ENCODE measurements around the gene SLC28A3. TPM values are rescaled to one million over a fixed set of nuclear protein-coding genes. Genes with fewer than 3 reads are reported as not detected.

SLC28A3 gene
- total RNA-seq, 1 experiment from 2014 or later, result 0.77 TPM

GRCh38 chr9:84310883-84311282 lies 29.7 kb downstream of the SLC28A3 start:
- no peak overlapping the region for H3K4me3 Mint-ChIP-seq (ENCODE audit: unreplicated experiment)
- no peak overlapping the region for H3K27ac Mint-ChIP-seq (ENCODE audit: low read depth, unreplicated experiment)
- H3K27me3 Mint-ChIP-seq (ENCODE audit: insufficient read depth, unreplicated experiment), result no peaks in the 10 kb centered on the region
- CTCF ChIA-PET, result interaction anchor here (0.6 to 1.4 kb wide), 3 partner anchors 138 to 932 kb away, joined by 3 to 5 read pairs (median 3); no protein-coding TSS in a partner anchor
- H3K36me3 Mint-ChIP-seq (ENCODE audit: insufficient read depth, unreplicated experiment), result no peaks in the 10 kb centered on the region
- BruUV-seq (replicated peaks), result no TSS peak
- no peak for DNase-seq (ENCODE audit: unreplicated experiment)
- peaks cover 13% of the 10 kb centered on the region for H3K4me1 Mint-ChIP-seq (ENCODE audit: insufficient read depth, unreplicated experiment)
- POLR2A ChIA-PET, result interaction anchor here (1.1 kb wide), 1 partner anchor 331 kb away, joined by 3 read pairs; the partner anchor contains the start of genes HNRNPK and RMI1
- intact Hi-C loops (cut with micrococcal nuclease), result no loop called here
- TF ChIP-seq, protein P1, sequence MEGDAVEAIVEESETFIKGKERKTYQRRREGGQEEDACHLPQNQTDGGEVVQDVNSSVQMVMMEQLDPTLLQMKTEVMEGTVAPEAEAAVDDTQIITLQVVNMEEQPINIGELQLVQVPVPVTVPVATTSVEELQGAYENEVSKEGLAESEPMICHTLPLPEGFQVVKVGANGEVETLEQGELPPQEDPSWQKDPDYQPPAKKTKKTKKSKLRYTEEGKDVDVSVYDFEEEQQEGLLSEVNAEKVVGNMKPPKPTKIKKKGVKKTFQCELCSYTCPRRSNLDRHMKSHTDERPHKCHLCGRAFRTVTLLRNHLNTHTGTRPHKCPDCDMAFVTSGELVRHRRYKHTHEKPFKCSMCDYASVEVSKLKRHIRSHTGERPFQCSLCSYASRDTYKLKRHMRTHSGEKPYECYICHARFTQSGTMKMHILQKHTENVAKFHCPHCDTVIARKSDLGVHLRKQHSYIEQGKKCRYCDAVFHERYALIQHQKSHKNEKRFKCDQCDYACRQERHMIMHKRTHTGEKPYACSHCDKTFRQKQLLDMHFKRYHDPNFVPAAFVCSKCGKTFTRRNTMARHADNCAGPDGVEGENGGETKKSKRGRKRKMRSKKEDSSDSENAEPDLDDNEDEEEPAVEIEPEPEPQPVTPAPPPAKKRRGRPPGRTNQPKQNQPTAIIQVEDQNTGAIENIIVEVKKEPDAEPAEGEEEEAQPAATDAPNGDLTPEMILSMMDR (IDR thresholded peaks at IDR 0.05; ENCODE audit: unreplicated experiment), result no peak
- H3K9me3 Mint-ChIP-seq (ENCODE audit: unreplicated experiment), result no peaks in the 10 kb centered on the region

DNA sequence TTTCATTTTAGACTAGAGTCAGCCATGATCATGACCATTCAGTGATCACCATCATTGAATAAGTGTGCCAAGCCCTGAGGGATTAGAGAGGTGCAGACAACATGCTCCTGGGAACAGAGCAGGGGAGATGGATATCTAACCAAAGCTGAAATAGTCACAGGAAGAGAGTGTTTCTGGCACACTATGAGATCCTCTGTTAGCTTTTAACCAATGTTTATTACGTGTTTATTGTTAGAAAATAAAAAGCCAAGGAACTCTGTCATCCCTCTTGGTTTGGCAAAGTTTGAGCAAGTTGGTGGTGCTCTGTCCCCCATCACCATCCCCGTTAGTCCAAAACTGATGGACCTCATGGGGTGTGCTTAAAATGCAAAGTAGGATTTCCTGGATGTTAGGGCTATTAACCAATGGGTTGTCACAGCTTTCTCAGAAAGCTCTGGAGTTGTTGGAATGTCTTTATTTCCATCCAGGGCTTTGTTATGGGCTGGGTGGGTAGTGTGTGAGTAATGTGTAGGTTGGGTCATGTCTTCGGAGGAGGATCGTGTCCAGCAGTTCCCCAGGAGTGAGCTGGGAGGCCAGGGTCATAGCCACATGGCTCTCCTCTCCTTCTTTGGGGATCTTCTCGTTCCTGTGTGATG lies 34.9 kb downstream of the SLC28A3 start:
- POLR2A ChIA-PET, result no interaction called here
- H3K36me3 Mint-ChIP-seq (ENCODE audit: insufficient read depth, unreplicated experiment), result no peaks in the 10 kb centered on the region
- no peak for DNase-seq (ENCODE audit: unreplicated experiment)
- BruUV-seq (replicated peaks), result no TSS peak
- TF ChIP-seq, protein P1 (IDR thresholded peaks at IDR 0.05; ENCODE audit: unreplicated experiment), result no peak
- H3K27me3 Mint-ChIP-seq (ENCODE audit: insufficient read depth, unreplicated experiment), result no peaks in the 10 kb centered on the region
- CTCF ChIA-PET, result interaction anchor here (0.7 to 4.1 kb wide), 5 partner anchors 10 to 919 kb away, joined by 3 to 15 read pairs (median 3); no protein-coding TSS in a partner anchor
- no peak overlapping the region for H3K4me3 Mint-ChIP-seq (ENCODE audit: unreplicated experiment)
- no peaks in the 10 kb centered on the region for H3K9me3 Mint-ChIP-seq (ENCODE audit: unreplicated experiment)
- intact Hi-C loops (cut with micrococcal nuclease), result no loop called here
- no peak overlapping the region for H3K27ac Mint-ChIP-seq (ENCODE audit: low read depth, unreplicated experiment)
- peaks cover 17% of the 10 kb centered on the region for H3K4me1 Mint-ChIP-seq (ENCODE audit: insufficient read depth, unreplicated experiment)

DNA sequence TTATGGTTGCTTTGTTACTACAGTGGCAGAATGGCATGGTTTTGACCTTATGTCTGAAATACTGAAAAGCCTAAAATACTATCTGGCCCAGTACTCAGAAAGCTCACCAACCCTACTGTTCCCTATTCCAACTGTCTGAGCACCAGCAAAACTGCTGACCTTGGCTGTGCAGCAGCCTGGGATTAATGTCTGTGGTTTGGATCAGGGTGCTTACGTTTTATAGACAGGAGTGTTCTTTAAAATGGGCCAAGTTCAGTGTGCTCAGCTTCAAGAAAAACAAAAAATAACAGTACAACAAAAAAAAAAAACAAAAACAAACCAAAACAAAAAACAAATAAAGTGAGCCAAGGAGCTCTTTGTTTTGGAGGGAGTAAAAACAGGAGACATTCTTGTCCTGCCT lies 36.4 kb downstream of the SLC28A3 start:
- no peaks in the 10 kb centered on the region for H3K27me3 Mint-ChIP-seq (ENCODE audit: insufficient read depth, unreplicated experiment)
- BruUV-seq (replicated peaks), result no TSS peak
- TF ChIP-seq, protein P1 (IDR thresholded peaks at IDR 0.05; ENCODE audit: unreplicated experiment), result no peak
- peaks cover 24% of the 10 kb centered on the region for H3K4me1 Mint-ChIP-seq (ENCODE audit: insufficient read depth, unreplicated experiment)
- no peak overlapping the region for H3K27ac Mint-ChIP-seq (ENCODE audit: low read depth, unreplicated experiment)
- intact Hi-C loops (cut with micrococcal nuclease), result no loop called here
- ChIA-PET POLR2A (interaction anchor here (0.6 to 1.5 kb wide), 2 partner anchors 21 to 37 kb away, joined by 3 to 4 read pairs; no protein-coding TSS in a partner anchor), CTCF (interaction anchor here (0.5 to 4.1 kb wide), 7 partner anchors 9 to 367 kb away, joined by 3 to 15 read pairs (median 4); no protein-coding TSS in a partner anchor)
- H3K36me3 Mint-ChIP-seq (ENCODE audit: insufficient read depth, unreplicated experiment), result no peaks in the 10 kb centered on the region
- no peaks in the 10 kb centered on the region for H3K9me3 Mint-ChIP-seq (ENCODE audit: unreplicated experiment)
- no peak overlapping the region for H3K4me3 Mint-ChIP-seq (ENCODE audit: unreplicated experiment)
- no peak for DNase-seq (ENCODE audit: unreplicated experiment)

DNA sequence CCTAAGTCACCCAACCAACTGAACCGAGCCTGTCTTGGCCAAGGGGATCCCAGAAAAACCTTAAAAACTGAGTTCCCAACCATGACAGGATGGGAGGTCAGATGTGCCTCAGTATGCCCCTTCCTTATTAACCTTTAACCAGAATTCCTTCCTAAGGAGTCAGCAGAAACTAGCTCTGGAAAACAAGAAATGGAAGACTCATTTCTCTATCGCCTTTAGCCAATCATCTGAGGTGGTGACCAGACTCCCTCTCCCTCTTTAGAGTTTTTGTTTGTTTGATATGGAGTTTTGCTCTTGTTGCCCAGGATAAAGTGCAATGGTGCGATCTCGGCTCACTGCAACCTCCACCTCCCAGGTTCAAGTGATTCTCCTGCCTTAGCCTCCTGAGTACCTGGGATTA lies 37.5 kb downstream of the SLC28A3 start:
- intact Hi-C loops (cut with micrococcal nuclease), result no loop called here
- H3K9me3 Mint-ChIP-seq (ENCODE audit: unreplicated experiment), result no peaks in the 10 kb centered on the region
- H3K4me3 Mint-ChIP-seq (ENCODE audit: unreplicated experiment), result no peak overlapping the region
- CTCF ChIA-PET, result interaction anchor here (1.9 to 4.1 kb wide), 2 partner anchors 10 to 42 kb away, joined by 6 to 14 read pairs; no protein-coding TSS in a partner anchor
- TF ChIP-seq, protein P1 (IDR thresholded peaks at IDR 0.05; ENCODE audit: unreplicated experiment), result no peak
- POLR2A ChIA-PET, result interaction anchor here (1.5 to 2.5 kb wide), 2 partner anchors 22 to 323 kb away, joined by 4 to 8 read pairs; partner anchors contain the start of genes HNRNPK and RMI1
- DNase-seq (ENCODE audit: unreplicated experiment), result no peak
- H3K27ac Mint-ChIP-seq (ENCODE audit: low read depth, unreplicated experiment), result no peak overlapping the region
- no TSS peak for BruUV-seq (replicated peaks)
- H3K36me3 Mint-ChIP-seq (ENCODE audit: insufficient read depth, unreplicated experiment), result no peaks in the 10 kb centered on the region
- H3K4me1 Mint-ChIP-seq (ENCODE audit: insufficient read depth, unreplicated experiment), result peaks cover 24% of the 10 kb centered on the region
- no peaks in the 10 kb centered on the region for H3K27me3 Mint-ChIP-seq (ENCODE audit: insufficient read depth, unreplicated experiment)
